GM19328 (cell line): ENCODE results near the gene FAM219B.
A peak's percentile ranks its signal among the peaks of the same experiment; 100 is the strongest.
"Not testable (repeated sequence)": the region's sequence is repeated elsewhere in the genome, so short reads cannot be mapped to it uniquely, and the experiment has no call there.

Experiments used
- ATAC-seq: cut with Tn5 transposase; IDR thresholded peaks from one replicate; pipeline ENCODE4 v1.9.1; 2021; ENCODE audit warnings: mild to moderate bottlenecking, moderate library complexity; ENCODE audit not compliant: unreplicated experiment

Gene FAM219B, protein sequence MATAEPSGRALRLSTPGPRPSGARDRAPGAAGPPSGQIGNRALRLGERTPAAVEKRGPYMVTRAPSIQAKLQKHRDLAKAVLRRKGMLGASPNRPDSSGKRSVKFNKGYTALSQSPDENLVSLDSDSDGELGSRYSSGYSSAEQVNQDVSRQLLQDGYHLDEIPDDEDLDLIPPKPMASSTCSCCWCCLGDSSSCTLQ

DNA sequence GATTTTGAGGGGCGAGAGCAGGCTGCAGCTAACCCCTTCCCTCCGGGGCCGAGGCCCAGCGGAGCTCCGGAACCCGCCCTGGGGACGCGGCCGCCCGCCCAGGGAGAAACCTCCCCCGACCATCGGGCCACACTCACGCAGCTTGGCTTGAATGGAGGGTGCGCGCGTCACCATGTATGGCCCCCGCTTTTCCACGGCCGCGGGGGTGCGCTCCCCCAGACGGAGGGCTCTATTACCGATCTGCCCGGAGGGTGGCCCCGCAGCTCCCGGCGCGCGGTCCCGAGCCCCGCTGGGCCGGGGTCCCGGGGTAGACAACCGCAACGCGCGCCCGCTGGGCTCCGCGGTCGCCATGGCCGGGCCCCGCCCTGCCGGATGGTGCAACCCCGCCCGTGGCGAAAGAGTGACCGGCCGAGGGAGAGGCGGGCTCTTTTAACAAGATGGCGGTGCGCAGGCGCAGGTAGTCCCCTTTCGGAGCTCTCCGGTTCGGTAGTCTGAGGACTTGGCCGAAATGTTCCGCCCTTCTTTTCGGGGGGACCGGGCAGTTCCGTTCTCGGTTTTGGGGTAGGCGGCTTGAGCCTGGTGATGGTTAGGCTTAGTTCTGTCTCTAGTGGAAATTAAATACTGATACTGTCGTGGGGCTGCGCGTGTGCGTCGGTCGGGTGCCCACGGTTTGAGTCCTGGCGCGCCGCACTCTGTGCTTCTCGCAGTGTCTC, at the start of gene FAM219B:
TSS of gene FAM219B (minus strand) at position 402 of the 713 bp plus-strand sequence. CDS start at position 351, 51 bp downstream.
- ATAC-seq, result peak; percentile 69

DNA sequence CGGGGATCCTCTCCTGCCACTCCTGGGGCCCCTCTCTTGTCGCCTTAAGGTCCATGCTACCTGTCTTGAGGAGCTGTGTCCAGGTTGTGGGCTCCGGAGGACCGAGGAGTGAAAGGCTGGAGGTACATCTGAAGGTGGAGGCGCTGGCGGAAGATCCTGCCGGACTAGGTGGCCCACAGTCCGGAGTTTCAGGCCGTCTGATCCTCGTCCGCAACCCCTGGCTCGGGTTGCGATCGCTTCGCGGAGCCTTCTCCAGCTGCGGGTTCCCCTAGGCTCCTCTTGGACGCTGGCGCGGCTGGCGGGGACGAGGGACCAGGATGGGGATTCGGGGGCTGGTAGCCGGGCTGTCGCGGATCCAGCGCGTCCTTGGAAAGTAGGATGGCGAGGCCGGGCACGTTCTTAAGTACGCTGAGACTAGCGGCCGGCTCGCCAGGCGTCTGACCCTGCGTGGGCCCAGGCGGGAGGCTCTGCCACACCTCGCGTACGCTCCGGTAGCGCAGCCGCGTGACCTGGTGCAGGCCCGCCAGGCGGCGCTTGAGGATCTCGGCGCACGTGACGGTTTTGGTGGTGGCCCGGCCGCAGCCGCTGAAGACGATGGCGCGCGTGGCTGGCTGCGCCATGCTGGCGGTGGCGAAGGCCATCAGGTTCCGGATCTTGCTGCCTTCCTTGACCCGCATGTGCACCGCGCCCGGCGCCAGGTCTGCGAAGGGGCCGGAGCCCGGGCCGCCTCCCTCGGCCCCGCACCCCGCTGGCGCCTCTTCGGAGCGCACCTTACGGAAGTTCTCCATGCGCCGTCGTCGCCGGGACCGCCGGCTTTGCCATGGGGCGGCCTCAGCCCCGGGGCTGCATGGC, 49.4 kb upstream of the FAM219B start:
- peak; percentile 29 for ATAC-seq

DNA sequence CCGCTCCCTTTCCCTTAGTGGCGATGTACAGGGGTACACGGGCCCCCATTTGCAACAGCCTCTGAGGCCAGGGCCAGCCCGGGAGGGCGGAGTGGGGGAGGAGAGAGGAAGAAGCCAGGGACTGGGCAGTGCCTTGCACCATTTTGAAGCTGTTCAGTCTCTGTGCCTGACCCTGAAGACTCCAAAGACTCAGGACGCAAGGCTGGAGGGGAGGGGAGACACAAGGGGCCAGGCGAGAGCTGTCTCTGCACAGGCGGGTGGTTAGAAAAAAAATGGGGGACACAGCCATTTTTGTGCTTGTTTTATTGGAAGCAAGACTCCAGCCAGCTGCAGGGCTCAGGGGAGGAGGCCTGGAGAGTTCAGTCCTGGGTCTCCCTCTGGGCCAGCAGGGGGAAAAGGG, 48.4 kb upstream of the FAM219B start:
- ATAC-seq, result no peak

DNA sequence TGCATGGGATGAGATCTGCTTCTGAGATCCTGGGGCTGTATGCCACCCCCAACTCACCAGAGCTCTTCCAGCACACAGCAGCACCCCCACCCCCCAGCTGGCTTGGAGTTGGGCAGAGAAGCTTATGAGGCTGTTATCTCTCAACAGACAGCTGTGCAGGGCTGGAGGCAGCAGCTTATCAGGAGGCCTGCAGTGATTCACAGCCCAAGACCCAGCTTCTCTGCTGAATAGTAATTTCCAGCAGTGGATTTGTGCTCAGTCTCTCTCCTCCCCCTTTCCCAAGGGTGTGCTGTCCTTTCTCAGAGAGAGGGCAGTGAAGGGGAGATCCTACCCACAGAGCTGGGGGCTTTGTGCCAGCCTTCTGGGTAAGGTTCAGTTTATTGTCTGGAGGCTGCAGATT, 47.9 kb upstream of the FAM219B start:
- no peak for ATAC-seq

DNA sequence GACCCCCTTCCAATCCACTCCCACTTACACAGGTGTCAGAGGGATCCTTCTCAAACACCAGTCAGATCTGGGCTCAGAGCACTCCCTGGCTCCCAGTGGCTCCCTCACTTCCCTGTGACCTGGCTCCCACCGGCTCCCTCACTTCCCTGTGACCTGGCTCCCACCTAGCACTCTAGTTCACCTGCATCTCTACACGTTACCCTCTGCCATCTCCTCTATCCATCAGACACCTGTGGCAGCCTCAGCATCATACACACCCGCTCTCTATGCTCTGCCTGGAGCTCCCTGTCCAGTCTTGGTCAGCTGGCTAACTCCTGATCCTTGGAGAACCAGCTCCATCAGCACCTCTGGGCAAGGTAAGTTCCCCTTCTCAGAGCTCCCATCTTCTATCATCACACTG, 44.4 kb upstream of the FAM219B start:
- ATAC-seq, result no peak

DNA sequence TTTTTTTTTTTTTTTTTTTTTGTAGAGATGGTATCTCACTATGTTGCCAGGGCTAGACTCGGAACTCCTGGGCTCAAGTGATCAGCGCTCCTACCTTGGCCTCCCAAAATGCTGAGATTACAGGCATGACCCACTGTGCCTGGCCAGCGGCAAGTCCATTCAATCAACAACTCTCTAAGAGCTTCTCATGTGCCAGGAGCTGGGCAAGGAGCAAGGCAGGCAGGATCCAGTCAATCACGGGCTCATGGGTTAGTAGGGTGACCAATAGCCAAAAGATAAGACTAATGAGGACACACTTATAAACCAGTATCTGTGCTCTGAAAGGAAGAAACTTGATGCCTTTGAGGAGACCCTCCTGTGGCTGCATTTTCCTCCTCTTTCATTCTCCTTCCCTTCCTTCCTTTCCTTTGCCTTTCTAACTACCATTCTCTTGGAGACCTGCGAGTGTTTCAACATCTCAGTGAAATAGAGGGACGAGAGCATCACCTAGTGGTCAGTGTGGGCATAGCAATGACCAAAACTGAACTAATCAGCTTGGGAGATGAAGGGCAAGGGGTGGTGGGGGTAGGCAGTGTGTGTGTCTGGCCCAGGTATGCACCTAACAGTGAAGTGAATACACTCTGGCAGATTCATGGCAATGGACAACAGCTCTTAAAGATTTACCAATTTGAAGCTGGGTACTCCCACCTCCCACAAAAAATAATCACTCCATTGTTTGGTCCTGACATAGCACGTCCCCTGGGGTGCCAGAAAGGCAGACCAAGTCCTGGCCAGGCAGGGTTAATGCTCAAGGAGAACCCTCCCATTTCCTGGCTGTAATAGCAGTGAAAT, 43.6 kb upstream of the FAM219B start:
- ATAC-seq, result no peak

DNA sequence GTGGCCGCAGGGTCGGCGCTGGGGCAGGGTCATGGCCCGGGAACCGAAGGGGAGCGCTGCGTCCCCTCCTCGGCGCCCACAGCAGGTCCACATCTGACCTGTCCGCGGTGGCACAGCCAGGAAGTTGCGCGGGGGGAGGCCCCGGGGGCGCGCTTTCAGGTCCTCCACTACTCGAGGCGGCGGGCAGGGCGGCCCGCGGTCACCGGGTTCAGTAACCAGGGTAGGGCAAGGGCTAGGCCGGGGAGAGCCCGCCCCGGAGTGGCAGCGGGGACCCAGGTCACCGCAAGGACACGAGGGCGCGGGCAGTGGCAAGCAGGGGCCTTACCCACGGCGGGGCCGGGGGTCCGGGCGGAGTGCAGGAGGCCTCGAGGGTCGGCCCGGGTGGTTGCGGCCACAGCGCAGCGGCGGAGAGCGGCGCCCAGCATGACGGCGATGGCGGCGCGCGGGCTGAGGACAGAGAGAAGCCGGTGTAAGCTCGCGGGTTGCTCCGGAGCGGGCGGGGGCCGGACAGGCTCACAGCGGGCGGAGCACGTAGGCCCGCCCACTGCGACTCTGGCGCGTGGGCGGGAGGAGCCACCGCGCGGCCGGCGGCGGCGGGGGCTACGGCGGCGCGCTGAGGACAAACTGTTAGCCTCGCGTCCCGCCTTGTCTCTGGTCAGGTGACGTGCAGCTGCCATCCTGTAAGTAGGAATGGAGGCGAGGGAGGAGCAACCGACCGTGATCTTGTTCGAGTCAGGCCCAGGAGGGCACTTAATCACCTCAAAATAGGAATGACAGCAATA, 31.1 kb upstream of the FAM219B start, which contains the start of gene COX5A:
TSS of gene COX5A (minus strand) at position 484 of the 782 bp plus-strand sequence. CDS start at position 425, 59 bp downstream.
- peak; percentile 94 for ATAC-seq

DNA sequence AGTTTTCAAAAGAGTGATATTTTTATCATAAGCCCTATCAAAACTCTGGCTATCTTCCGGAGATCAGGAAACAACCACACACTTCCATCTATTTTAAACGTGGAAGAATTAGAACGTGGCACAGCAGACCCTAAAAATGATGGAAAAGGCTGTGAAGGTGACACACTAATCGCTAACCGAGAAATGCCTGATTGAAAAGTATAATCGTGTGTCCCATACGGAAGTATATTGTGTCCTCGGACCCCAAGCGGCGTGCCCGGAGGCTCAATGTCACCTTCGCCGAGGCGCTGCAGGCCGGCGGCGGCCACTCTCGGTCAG, 30.6 kb upstream of the FAM219B start:
- ATAC-seq, result no peak

DNA sequence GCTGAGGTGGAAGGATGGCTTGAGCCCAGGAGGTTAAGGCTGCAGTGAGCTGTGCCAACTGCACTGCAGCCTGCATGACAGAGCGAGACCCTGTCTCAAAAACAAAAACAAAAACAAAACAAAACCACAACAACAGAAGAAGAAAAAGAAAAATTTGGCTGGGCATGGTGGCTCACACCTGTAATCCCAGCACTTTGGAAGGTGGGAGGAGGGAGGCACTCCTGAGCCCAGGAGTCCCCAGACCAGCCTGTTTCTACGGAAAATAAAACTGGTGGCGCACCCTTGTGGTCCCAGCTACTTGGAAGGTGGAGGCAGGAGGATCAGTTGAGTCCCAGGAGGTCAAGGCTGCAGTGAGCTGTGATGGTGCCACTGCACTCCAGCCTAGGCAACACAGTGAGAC, 28.5 kb upstream of the FAM219B start:
- ATAC-seq, result not testable (repeated sequence)

DNA sequence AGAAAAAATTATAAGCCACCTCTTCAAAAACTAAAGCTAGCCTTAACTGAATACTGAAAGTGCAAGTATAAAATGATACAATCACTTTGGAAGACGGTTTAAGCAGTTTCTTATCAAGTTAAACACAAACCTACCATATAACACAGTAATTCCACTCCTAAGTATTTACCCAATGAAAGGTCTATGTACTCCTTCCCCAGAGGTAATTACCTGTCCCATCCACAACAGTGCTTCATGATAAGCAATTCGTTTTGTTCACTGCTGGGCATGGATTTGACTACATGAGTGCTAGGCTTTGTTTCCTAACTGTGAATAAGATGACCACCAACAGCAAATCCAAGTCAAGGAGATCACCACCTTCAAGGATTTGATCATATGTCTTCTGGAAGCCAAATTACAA, 26.9 kb upstream of the FAM219B start:
- no peak for ATAC-seq

DNA sequence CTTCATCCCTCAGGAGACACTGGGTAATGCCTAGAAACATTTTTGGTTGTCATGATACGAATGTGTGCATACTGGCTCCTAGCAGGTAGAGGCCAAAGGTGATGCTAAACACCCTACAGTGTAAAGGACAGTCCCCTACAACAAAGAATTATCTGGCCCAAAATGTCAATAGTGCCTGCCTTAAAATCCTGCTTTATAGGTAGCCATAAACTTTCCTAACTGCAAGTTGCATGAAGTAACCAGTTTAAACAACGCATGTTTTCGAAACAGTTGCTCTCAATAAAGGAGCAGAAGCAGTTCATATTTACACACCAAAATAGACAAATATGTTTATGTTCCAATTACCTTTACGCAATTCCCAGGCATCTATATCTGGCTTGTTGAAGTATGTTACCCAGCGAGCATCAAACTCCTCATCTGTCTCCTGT, 22.1 kb upstream of the FAM219B start:
- ATAC-seq, result no peak

DNA sequence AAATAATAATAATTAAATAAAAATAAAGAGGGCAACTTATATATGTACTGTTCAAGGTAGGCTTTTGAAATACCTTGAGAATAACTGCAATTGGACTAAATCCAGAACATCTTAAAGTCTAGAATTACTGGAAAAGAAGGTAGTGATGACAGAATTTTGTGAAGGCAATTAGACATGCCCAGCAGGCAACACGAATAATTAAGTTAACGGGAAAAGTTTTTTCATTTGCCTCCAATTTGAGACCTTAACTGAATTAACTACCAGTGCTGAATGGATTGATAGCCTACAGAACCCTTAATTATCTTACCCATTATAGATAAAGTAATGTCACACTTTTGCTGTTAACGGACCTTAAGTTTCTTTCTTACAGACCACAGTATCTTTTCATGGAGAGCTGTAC, 17.9 kb upstream of the FAM219B start:
- no peak for ATAC-seq

DNA sequence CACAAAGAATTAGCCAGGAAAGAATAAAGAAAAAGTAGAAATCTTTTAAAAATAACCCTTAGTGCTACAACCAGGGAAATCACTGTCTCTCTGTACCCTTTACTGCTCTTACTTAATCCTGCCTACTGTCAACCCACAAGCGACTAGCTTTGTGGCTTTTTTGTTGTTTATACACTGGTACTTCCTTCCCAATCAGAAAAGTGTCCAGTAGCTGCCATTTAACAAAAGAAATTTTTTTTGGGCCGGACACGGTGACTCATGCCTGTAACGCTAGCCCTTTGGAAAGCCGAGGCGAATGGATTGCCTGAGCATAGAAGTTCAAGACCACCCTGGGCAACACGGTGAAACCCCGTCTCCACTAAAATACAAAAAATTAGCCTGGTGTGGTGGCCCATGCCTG, 13.8 kb upstream of the FAM219B start:
- no peak for ATAC-seq

DNA sequence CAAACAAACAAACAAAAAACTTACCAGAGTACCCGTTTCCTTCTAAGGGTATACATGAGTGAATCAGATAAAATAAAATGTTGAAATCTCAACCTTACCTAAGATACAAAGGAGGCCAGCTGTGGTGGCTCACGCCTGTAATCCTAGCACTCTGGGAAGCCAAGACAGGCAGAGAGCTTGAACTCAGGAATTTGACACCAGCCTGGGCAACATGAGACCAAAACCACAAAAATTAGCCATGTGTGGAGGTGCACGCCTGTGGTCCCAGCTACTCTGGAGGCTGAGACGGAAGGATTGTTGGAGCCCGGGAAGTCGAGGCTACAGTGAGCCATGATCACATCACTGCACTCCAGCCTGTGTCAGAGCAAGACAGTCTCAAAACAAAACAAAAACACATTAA, 11.0 kb upstream of the FAM219B start:
- ATAC-seq, result no peak

DNA sequence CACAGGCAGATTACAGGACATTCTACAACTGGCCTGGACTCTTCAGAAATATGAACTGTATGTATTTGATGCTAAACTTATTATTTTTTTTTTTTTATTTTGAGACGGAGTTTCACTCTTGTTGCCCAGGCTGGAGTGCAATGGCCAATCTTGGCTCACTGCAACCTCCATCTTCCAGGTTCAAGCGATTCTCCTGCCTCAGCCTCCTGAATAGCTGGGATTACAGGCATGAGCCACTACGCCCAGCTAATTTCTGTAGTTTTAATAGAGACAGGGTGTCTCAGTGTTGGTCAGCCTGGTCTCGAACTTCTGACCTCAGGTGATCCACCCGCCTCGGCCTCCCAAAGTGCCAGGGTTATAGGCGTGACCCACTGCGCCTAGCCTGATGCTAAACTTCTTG, 7.1 kb upstream of the FAM219B start:
- not testable (repeated sequence) for ATAC-seq

DNA sequence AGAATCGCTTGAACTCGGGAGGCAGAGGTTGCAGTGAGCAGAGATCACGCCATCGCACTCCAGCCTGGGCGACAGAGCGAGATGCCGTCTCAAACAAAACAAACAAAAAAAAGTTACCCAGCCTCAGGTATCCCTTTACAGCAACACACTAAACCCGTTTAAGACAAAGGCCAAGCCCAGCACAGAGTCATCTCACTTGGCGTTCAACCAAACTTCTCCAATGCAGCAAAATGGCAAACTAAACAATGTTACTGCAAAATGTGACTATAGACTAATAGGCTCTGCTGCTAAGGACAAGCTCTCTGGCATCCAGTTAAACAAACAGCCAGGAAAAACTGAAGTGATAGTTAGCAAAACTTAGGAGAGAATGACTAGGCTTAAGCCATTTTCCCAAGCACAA, 6.4 kb upstream of the FAM219B start:
- ATAC-seq, result no peak

DNA sequence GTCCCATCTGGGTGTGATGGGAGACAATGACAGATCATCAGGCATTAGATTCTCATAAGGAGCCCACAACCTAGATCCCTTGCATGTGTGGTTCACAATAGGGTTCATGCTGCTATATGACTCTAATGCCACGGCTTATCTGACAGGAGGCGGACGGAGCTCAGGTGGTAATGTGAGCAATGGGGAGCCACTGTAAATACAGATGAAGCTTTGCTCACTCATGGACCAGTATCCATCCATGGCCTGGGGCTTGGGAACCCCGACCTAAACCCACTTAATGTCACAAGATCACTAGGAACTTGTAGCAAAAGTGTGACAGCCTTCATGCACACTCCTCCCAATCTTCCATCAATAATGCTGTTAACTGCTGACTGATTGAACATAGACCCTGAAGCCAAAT, 2.0 kb upstream of the FAM219B start:
- ATAC-seq, result no peak

DNA sequence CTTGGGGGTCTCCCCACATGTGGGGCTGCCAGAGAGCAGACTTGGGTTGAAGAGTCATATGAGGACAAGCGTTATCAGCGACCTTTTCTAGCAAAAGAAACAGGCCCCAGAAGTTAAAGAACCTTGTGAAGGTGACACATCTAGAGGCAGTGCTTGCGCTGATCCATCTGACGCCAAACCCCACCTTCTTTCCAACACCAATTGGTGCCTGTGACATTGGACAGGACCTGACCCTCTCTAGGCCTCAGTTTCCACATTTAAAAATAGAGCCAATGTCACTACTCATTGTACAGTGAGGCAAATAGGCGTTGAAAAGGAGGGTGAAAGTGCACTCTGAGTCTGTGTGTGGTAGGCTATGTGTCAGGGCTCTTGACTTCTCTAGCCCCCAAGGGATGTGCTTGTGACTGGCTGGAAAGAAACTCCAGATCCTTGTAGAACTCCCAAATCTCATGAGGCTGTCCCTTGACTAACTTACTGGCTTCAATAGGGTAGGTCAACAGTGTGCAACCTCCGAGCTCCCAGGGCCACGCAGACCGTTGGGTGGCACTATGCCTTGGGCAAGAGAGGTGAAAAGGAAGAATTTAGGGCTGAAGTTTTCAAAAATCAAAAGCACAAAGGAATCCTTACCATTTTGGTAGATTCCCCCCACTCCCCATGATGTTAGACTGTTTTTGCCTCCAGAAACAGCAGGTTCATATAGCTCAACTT, 666 bp upstream of the FAM219B start:
- no peak for ATAC-seq

DNA sequence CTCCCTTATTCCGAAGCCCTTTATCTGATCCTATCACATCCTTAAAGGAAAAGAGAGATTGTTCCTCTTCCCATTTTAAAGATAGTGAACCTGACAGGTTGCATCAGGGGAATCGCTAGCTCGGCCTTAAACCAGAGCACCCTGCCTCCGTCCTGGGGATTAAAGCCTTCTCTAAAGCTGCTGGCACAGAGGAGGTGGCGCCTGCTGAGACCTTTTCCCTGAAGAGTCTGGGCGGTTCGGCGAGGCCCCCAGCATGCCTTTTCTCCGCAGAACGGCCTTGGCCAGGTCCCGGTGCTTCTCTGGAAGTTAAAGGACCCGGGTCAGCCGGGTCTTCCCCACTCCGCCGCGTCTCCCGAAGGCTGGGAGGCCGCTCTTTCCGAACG, 593 bp downstream of the FAM219B start:
- no peak for ATAC-seq
